ENCODE measurements around the gene HTR7.

DNA sequence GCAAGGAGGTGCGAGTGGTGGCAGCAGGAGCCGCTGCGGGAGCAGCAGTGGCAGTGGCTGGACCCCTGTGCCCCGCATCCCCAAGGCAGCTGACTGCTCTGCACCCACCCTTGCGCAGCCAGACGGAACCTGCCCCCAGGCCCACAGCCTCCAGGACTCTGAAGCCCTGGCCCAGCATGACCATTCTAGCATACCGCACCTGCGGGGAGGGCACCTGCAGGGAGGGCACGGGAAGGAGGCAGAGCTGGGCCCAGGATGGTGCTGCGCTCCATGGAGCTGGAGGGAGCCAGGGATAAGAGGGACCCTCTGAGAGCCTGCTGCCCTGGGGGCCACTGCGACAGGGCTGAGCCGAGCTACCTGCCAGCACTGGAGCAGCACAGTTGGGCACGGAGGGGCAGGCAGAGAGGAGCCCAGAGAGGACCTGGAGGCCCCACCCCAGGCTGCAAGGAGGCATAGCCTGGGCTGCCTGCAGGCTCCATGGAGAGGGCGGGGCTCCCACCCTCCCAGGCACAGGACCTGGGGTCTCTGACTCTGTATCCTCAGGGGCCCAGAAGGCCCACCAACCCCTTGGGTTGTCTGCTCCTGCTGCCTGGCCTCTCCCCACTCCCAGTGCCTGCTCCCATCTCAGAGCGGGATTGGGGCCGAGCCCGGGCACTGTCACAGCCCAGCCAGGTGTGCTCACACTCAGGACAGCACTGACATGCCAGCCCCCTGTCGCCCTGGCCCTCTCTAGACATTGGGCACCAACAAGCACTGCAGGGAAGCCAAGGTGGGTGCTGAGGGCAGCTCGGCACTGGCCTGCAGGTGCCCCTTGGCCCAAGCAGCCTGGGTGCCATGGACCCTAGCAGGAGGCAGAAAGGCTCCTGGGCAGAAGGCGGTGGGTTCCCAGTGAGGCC is 87.6 kb downstream of the HTR7 start:
- TF ChIP-seq CHD2 (IDR thresholded peaks at IDR 0.05; ENCODE audit: low read length, partially characterized antibody) (no peak), POLR2A (IDR thresholded peaks at IDR 0.05; ENCODE audit: low read length) (no peak), SREBF2 (IDR thresholded peaks at IDR 0.05) (no peak)
- TF ChIP-seq, protein P1, sequence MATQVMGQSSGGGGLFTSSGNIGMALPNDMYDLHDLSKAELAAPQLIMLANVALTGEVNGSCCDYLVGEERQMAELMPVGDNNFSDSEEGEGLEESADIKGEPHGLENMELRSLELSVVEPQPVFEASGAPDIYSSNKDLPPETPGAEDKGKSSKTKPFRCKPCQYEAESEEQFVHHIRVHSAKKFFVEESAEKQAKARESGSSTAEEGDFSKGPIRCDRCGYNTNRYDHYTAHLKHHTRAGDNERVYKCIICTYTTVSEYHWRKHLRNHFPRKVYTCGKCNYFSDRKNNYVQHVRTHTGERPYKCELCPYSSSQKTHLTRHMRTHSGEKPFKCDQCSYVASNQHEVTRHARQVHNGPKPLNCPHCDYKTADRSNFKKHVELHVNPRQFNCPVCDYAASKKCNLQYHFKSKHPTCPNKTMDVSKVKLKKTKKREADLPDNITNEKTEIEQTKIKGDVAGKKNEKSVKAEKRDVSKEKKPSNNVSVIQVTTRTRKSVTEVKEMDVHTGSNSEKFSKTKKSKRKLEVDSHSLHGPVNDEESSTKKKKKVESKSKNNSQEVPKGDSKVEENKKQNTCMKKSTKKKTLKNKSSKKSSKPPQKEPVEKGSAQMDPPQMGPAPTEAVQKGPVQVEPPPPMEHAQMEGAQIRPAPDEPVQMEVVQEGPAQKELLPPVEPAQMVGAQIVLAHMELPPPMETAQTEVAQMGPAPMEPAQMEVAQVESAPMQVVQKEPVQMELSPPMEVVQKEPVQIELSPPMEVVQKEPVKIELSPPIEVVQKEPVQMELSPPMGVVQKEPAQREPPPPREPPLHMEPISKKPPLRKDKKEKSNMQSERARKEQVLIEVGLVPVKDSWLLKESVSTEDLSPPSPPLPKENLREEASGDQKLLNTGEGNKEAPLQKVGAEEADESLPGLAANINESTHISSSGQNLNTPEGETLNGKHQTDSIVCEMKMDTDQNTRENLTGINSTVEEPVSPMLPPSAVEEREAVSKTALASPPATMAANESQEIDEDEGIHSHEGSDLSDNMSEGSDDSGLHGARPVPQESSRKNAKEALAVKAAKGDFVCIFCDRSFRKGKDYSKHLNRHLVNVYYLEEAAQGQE (IDR thresholded peaks at IDR 0.05): no peak
- TF ChIP-seq, protein P2, sequence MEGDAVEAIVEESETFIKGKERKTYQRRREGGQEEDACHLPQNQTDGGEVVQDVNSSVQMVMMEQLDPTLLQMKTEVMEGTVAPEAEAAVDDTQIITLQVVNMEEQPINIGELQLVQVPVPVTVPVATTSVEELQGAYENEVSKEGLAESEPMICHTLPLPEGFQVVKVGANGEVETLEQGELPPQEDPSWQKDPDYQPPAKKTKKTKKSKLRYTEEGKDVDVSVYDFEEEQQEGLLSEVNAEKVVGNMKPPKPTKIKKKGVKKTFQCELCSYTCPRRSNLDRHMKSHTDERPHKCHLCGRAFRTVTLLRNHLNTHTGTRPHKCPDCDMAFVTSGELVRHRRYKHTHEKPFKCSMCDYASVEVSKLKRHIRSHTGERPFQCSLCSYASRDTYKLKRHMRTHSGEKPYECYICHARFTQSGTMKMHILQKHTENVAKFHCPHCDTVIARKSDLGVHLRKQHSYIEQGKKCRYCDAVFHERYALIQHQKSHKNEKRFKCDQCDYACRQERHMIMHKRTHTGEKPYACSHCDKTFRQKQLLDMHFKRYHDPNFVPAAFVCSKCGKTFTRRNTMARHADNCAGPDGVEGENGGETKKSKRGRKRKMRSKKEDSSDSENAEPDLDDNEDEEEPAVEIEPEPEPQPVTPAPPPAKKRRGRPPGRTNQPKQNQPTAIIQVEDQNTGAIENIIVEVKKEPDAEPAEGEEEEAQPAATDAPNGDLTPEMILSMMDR (IDR thresholded peaks at IDR 0.05): no peak

Measured in A549 (cell line).